NCI-H446 (cell line): Measurements from ENCODE around the gene FHL5.
"Not testable (repeated sequence)": the region's sequence is repeated elsewhere in the genome, so short reads cannot be mapped to it uniquely, and the experiment has no call there.

Source experiments
- DNase-seq, 2 experiments: peaks; one replicate each; lab custom pipeline; 2025; lab: John Stamatoyannopoulos, UW

The FHL5 gene

GRCh38 chr6:96610019-96610418 lies 47.1 kb downstream of the FHL5 start:
- no peak for DNase-seq

- DNase-seq, result peak; percentile 1 to 69
Observed at GRCh38 chr6:96611342-96611991, 48.5 kb downstream of the FHL5 start.

GRCh38 chr6:96613291-96613999 lies 50.5 kb downstream of the FHL5 start:
- DNase-seq, result no peak

GRCh38 chr6:96620851-96621250 lies 57.9 kb downstream of the FHL5 start:
- no peak for DNase-seq

DNA sequence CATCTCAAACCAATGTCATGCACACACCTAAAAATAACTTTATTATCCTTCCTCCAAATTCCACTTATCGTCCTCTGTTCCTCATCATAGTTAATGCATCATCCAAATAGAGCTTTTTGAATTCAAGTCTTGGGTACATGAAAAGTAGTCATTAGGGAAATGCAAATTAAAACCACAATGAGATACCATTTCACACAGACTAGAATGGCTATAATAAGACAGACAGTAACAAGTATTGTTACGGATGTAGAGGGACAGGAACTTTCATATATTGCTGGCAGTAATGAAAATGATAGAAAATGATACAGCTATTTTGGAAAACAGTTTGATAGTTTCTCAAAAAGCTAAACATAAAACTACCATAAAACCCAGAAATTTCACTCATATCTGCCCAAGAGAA lies 59.1 kb downstream of the FHL5 start:
- DNase-seq, result no peak

DNA sequence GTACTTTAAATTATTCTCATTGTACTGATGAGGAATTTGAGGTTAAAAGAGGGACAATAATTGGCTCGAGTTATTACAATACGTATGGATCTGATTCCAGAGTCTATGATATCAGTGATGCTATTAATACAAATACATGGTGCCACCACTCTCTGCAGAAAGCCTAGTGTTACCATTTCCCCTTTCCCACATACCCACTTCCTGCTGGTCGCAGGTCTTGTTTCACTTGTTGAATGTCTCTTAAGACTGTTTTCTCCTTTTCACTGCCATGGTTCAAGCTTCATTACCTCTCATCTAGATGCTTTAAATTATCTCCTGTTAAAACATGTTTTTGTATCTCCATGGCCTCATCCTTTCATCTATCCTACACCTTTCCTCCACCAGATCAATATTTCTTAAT lies 62.0 kb downstream of the FHL5 start:
- DNase-seq, result no peak

DNA sequence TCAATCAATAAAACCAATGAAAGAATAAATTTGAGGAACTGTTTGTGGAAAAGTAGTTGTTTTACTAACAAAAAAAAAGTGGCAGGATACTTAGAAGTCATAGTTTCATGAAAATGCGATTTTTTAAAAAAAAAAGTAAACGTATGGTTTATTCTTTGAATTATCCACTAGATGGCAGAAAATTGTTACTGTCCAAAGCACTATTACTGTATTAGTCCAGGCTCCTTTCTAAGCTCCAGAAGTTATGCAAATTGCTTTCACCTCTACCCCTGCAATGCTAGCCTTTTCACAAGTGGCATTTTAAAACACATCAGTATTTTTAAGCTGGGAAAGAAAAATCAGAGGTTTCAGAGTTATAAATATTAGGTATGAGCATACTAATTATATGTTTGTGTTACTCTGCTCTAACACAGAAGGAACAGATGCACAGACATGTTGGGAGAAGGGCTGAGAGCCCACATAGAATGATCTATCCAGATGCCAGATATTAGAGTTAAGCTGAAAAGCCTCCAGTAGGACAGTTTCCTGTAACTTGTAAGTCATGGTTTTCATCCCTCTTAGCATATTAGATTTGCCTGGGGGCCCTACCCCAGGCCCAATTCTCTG lies 63.9 kb downstream of the FHL5 start:
- DNase-seq, result peak; percentile 14 to 61

DNA sequence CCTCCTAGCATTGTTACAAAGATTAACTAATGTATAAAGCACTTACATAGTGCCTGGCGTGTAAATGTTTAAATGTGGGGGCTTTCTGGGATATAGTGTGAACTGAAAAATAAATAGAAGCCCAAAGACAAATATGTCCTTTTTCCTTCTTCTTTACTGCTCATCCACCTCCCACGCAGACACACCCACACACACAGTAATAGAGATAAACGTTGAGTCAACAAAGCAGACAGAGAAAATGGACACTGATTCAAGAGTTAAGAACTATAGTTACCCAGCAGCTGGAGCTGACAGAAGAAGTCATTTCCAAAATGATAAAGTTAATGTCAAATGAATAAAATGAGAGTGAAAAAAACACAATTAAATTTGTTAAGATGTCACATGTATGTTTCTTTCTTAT lies 68.3 kb downstream of the FHL5 start:
- DNase-seq, result no peak

DNA sequence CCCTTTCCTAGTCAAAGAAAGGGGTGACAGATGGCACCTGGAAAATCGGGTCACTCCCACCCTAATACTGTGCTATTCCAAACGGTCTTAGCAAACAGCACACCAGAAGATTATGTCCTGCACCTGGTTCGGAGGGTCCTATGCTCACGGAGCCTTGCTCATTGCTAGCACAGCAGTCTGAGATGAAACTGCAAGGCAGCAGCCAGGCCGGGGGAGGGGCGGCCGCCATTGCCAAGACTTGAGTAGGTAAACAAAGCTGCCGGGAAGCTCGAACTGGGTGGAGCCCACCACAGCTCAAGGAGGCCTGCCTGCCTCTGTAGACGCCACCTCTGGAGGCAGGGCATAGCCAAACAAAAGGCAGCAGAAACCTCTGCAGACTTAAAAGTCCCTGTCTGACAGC lies 75.1 kb downstream of the FHL5 start:
- DNase-seq, result not testable (repeated sequence)

- no peak for DNase-seq
Observed at GRCh38 chr6:96645106-96645505, 82.2 kb downstream of the FHL5 start.

- no peak for DNase-seq
Observed at GRCh38 chr6:96649926-96650325, 87.0 kb downstream of the FHL5 start.

GRCh38 chr6:96651816-96652215 lies 88.9 kb downstream of the FHL5 start:
- DNase-seq, result no peak

- DNase-seq, result no peak
Observed at GRCh38 chr6:96652552-96652951, 89.6 kb downstream of the FHL5 start.

DNA sequence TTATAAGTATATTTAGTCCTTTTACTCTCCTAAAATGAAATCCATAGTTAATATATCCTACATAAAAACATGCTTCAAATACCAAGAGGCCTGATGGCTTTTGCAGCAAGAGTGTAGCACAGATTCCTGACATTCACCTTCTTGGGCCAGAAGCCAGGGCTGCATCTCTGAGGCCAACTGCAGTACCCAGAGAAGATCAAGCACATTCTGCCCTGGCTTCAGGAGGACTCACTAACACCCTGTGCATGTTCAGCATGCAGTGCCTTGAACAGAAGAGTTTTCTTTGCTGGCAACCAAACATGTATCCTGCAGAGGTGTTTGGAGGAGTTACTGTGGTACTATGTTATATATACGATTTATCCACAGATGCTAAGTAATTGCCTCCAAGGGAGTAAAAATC lies 90.3 kb downstream of the FHL5 start:
- DNase-seq, result no peak

- no peak for DNase-seq
Observed at GRCh38 chr6:96656567-96656966, 93.6 kb downstream of the FHL5 start.

- no peak for DNase-seq
Observed at GRCh38 chr6:96657344-96657743, 94.4 kb downstream of the FHL5 start.

- DNase-seq, result no peak
Observed at GRCh38 chr6:96659084-96659845, 96.3 kb downstream of the FHL5 start.
